ENCODE measurements around the gene ACBD7.

The ACBD7 gene

DNA sequence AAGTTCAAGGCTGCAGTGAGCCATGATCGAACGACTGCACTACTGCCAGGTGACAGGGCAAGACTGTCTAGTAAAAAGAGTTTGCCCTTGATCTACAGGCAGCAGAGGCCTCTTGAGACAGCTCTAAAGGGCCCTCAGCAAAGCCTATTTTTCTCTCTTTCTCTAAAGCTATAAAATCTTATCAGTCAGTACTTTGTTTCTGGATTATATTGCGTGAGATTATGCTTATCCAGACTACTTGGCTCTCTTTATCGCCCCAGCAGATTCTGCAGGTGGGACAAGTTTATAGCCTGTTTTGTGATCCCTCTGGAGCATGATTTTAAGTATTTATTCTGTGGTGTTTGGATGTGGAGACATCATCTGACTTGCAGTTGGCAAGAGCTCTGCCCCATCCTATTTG, 11.3 kb upstream of the ACBD7 start:
- TF ChIP-seq, protein P1, sequence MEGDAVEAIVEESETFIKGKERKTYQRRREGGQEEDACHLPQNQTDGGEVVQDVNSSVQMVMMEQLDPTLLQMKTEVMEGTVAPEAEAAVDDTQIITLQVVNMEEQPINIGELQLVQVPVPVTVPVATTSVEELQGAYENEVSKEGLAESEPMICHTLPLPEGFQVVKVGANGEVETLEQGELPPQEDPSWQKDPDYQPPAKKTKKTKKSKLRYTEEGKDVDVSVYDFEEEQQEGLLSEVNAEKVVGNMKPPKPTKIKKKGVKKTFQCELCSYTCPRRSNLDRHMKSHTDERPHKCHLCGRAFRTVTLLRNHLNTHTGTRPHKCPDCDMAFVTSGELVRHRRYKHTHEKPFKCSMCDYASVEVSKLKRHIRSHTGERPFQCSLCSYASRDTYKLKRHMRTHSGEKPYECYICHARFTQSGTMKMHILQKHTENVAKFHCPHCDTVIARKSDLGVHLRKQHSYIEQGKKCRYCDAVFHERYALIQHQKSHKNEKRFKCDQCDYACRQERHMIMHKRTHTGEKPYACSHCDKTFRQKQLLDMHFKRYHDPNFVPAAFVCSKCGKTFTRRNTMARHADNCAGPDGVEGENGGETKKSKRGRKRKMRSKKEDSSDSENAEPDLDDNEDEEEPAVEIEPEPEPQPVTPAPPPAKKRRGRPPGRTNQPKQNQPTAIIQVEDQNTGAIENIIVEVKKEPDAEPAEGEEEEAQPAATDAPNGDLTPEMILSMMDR (IDR thresholded peaks at IDR 0.05; ENCODE audit: insufficient read depth, low read length, poor library complexity, severe bottlenecking), result no peak
- H3K4me3 ChIP-seq (replicated peaks; ENCODE audit: low read depth, low read length), result no peak overlapping the region
- no peaks in the 10 kb centered on the region for H3K27me3 ChIP-seq (replicated peaks; ENCODE audit: control insufficient read depth, insufficient read depth, low read length)
- DNase-seq (ENCODE audit: extremely low read depth, insufficient read length), result no peak
- H3K36me3 ChIP-seq (ENCODE audit: control insufficient read depth, insufficient read depth, low read length), result peaks cover 15% of the 10 kb centered on the region

DNA sequence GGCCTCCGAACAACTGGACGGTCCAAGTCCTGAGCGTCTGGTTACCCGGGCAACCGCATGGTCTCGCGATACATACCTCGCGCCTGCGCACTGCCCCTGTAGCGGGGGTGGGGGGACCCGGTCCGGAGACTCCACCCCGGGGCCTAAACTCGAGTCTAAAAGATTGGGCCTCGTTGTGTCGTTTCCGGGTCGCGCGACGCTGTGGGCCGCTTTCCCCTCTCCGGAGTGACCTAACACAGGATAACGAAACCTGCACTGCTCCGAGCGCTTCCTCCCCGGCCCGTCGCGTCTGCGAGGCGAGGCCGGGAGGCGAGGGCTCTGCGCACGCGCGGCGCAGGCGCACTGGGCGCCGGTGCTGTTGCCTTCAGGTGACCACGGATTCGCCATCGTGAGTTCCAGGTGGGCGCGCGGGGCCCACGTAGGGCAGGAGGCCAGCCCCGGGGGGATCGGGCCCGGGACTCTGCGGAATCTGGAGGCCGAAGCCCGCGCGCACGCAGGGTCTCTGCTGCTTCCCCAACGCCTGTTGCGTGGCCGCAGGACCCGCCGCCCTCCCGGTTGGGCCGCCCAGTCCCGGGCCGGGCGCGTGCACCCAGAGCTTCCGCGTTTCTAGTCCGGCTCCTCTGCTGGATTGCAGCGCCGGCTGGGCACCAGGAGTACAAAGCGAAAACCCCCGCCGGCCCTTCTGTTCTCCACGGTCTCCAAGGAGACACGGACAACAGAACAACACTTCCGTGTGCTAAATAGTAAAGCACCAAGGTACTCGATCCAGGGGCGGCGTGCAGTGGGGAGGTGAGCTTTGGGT, 8.6 kb upstream of the ACBD7 start, which contains the start of gene RPP38:
RPP38 (plus strand) TSS at position 345 of the 802 bp plus-strand sequence. CDS start 5,960 bp downstream, outside the sequence.
- H3K27me3 ChIP-seq (replicated peaks; ENCODE audit: control insufficient read depth, insufficient read depth, low read length), result no peaks in the 10 kb centered on the region
- H3K36me3 ChIP-seq (ENCODE audit: control insufficient read depth, insufficient read depth, low read length), result peaks cover 5% of the 10 kb centered on the region
- TF ChIP-seq, protein P1 (IDR thresholded peaks at IDR 0.05; ENCODE audit: insufficient read depth, low read length, poor library complexity, severe bottlenecking), result no peak
- peak; percentile 98 for DNase-seq (ENCODE audit: extremely low read depth, insufficient read length)
- H3K4me3 ChIP-seq (replicated peaks; ENCODE audit: low read depth, low read length), result peak within 1 kb of the TSS; percentile 92

DNA sequence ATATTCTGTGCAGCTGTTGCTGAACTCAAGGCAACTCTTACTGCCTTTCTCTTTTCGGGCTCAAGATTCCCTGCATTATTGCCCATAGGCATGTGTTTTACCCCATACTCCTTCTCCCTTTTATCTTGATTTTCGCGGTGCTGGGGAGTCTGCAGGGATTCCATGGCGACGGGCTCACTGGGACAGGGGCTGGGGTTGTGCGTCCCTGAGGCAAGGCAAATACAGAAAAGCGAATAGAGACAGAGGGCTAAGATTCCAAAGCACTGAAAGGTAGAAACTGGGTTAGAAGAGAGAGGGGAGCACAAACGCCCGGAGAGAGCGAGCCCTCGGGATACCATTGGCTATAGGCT, 8.1 kb upstream of the ACBD7 start:
- peak overlapping the region; percentile 92 for H3K4me3 ChIP-seq (replicated peaks; ENCODE audit: low read depth, low read length)
- no peaks in the 10 kb centered on the region for H3K27me3 ChIP-seq (replicated peaks; ENCODE audit: control insufficient read depth, insufficient read depth, low read length)
- DNase-seq (ENCODE audit: extremely low read depth, insufficient read length), result no peak

DNA sequence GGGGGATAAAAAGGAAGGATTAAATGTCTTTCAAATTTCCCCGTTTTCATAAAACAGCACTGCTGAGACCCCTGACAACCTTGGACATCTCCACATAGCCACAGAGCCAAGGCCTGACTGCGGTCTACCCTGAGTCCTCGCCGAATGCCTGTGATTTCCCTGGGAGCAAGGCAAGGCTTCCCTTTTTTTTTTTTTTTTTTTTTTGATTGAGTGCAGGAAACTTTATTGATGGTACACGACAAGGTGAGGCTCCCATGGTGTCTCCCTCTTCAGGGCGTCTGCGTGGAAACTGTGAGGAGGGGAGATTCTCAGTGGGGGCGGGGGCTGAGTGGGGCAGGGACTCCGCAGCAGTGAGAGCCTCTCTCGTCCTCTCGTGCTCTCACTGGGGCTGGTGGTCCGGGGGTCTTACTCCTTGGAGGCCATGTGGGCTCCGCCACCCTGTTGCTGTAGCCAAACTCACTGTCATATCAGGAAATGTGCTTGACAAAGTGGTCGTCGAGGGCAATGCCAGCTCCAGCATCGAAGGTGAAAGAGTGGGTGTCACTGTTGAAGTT, 4.4 kb upstream of the ACBD7 start:
- Histone ChIP-seq H3K36me3 (ENCODE audit: control insufficient read depth, insufficient read depth, low read length) (no peaks in the 10 kb centered on the region), H3K4me3 (replicated peaks; ENCODE audit: low read depth, low read length) (no peak overlapping the region), H3K27me3 (replicated peaks; ENCODE audit: control insufficient read depth, insufficient read depth, low read length) (no peaks in the 10 kb centered on the region; the same call in 1 of the 2 replicates)
- no peak for DNase-seq (ENCODE audit: extremely low read depth, insufficient read length)
- TF ChIP-seq, protein P1 (IDR thresholded peaks at IDR 0.05; ENCODE audit: insufficient read depth, low read length, poor library complexity, severe bottlenecking), result no peak

More for the DNA sequence above, 8.1 kb upstream of the ACBD7 start:
- peaks cover 2% of the 10 kb centered on the region; the same call in 1 of the 2 replicates for H3K36me3 ChIP-seq (ENCODE audit: control insufficient read depth, insufficient read depth, low read length)
- TF ChIP-seq, protein P1 (IDR thresholded peaks at IDR 0.05; ENCODE audit: insufficient read depth, low read length, poor library complexity, severe bottlenecking), result no peak

DNA sequence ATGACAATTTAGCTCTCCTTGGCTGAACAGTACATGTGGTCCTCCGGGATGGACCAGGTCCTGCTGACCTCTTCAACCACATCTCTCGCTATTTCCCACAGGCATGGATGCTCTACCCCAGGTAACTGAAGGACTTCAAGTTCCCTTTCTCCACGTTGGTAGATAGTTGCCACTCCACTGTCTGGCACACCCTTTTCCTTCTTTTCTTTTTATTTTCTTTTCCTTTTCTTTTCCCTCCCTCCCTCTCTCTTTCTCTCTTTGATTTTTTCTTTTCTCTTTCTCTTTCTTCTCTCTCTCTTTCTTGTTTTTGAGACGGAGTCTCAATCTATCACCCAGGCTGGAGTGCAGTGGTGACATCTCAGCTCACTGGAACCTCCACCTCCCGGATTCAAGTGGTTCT, 2.8 kb upstream of the ACBD7 start:
- no peak for DNase-seq (ENCODE audit: extremely low read depth, insufficient read length)
- Histone ChIP-seq H3K27me3 (replicated peaks; ENCODE audit: control insufficient read depth, insufficient read depth, low read length) (no peaks in the 10 kb centered on the region; the same call in 1 of the 2 replicates), H3K36me3 (ENCODE audit: control insufficient read depth, insufficient read depth, low read length) (no peaks in the 10 kb centered on the region), H3K4me3 (replicated peaks; ENCODE audit: low read depth, low read length) (no peak overlapping the region)
- TF ChIP-seq, protein P1 (IDR thresholded peaks at IDR 0.05; ENCODE audit: insufficient read depth, low read length, poor library complexity, severe bottlenecking), result no peak

Data from GM06990 (cell line).